M059J (cell line): ENCODE results near the gene AFDN. TPM values are rescaled to one million over a fixed set of nuclear protein-coding genes. Genes with fewer than 3 reads are reported as not detected.

Experiments used
- DNase-seq: peaks from one replicate; pipeline ENCODE4 v3.0.0-alpha.2; 2012; ENCODE audit warnings: low read depth
- total RNA-seq: library from RNA; depleted of rRNA; stranded (reverse); fragments of >200 nt; shearing (Covaris generic); gene quantifications from 2 replicates; pipeline ENCODE4 v1.2.3, GENCODE V29; 2014

The AFDN gene
- total RNA-seq, 1 experiment from 2014 or later: 32.3 TPM

- no peak for DNase-seq
Observed at GRCh38 chr6:167978607-167979006, 151.9 kb downstream of the AFDN start.

- DNase-seq: no peak
Observed at GRCh38 chr6:167979436-167980139, 152.9 kb downstream of the AFDN start.

GRCh38 chr6:167980911-167981580 is 154.3 kb downstream of the AFDN start:
- no peak for DNase-seq

DNA sequence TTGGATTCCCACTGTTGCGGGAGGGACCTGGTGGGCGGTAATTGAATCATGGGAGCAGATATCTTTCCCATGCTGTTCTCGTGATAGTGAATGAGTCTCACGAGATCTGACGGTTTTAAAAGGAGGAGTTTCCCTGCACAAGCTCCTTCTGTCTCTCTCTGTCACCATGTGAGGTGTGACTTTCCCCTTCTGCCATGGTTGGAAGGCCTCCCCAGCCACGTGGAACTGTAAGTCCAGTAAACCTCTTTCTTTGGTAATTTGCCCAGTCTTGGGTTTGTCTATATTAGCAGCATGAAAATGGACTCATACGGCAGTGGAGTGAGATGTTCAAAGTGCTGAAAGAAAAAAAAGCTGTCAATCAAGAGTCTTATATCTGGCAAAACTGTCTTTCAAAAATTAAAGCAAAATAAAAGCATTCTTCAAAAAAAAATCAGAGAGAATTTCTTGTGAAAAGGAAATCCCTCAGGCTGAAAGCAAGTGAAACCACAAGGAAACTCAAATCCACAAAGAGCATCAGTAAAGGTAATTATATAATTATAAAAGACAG is 155.3 kb downstream of the AFDN start:
- peak; percentile 15 for DNase-seq

DNA sequence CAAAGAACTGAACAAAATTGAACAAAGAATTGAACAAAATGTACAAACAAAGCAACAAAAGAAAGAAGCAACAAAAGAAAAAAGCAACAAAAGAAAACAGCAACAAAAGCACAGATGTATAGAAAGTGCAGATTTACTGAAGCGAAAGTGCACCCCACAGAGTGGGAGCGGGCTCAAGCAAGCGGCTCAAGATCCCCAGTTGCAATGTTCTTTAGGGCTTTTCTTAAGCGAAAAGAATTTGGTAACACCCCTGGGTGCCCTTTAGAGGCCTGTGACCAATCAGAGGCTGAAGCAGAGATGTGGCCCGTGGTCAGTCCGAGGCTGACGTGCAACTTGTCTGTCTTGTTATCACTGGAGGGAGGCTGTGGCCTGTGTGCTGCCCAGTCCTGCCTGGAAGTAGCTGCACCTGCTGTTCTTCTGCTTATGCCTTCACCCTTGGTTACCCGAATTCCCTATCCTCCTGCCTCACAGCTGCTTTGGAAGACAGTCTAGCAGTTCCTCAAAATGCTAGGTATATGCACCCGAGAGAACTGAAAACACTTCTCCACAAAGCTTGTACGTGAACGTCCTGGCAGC is 157.5 kb downstream of the AFDN start:
- DNase-seq: no peak

GRCh38 chr6:167984876-167985604 is 158.3 kb downstream of the AFDN start:
- DNase-seq: no peak

DNA sequence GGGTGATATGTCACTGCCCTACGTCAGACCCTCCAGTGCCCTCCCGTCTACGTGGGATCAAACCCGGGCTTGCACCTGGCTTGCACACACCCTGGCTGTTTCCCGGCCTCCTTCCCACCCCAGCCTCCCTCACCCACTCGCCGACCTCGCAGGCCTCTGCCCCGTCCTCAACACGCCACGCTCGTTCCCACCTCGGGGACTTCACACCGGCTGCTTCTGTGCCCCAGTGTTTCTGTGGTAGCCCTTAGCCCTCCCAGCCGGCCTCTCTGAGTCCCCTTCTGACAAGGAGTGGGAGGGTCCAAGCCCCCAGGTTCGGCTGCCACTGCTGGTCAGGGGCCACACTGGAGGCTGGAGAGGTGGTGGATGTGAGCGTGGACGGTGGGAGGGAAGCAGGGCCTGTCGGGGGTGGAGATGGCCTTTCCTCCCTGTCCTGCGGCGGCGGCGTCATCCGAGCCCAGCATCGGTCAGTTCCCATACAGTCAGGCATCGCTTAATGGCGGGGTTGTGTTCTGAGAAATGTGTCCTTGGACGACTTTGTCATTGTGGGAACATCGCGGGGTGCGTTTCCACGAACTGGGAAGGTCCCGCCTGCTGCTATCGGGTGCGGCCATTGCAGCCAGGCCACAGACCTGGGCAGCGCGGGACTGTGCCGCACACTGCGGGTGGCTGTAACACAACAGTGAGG is 159.3 kb downstream of the AFDN start:
- DNase-seq: no peak

- no peak for DNase-seq
Observed at GRCh38 chr6:167987396-167988153, 160.9 kb downstream of the AFDN start.

DNA sequence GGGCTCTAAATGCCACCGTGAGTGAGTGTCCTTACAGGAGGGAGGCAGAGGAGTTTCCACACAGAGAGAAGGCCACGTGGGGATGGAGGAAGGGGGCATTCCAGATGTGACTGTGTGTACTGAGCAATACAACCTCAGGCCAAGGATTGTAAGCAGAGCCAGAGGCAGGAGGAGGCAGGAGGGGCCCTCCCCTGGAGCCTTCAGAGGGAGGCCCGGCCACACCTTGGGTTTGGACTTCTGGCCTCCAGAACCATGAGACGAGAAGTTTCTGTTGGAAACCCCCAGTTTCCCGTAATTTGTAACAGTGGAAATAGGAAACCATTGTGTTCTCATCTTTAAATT is 161.4 kb downstream of the AFDN start:
- DNase-seq: no peak

DNA sequence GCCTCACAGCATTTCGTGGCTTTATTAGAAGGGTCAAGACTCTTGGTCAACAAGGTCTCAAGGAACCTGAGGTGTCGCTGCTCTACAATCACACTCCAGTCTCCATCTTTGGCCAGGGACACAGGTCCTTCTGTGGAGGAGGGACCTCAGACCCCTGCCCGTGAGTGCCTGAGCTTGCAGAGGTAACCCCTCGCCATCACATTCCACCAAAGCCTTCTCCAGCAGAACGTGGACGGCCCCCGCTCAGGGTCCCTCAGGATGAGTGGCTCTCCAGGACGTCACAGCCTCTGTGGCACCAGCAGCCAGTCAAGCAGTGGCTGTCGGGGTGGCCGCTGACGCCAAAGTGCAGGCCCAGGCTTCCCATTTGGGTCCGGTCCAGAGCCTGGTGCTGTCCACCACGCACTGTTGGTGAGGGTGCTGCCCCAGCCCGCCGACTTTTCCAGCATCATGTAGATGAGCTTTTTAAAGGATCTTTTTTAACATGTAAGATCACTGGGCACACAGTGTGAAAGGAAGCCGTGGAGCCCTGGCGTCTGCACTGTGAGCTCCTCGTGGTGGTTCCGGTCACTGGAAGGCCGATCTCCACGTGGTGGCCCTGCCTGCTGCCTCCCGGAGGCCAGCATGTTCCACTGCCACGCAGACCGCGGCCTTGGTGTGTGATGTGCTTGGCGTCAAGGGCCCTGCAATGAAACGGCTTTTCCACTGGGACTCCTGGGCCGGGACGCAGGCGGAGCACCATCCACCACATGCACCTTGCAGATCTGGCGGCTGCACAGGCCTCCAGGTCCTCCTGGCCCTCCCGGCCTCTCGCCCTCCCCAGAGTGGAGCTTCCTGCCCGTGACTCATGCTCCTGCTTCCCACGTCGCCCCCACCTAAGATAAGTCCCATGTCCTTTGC is 162.5 kb downstream of the AFDN start:
- no peak for DNase-seq

GRCh38 chr6:167990016-167990945 is 163.6 kb downstream of the AFDN start:
- DNase-seq: no peak

GRCh38 chr6:167993169-167993568 is 166.5 kb downstream of the AFDN start:
- DNase-seq: no peak

DNA sequence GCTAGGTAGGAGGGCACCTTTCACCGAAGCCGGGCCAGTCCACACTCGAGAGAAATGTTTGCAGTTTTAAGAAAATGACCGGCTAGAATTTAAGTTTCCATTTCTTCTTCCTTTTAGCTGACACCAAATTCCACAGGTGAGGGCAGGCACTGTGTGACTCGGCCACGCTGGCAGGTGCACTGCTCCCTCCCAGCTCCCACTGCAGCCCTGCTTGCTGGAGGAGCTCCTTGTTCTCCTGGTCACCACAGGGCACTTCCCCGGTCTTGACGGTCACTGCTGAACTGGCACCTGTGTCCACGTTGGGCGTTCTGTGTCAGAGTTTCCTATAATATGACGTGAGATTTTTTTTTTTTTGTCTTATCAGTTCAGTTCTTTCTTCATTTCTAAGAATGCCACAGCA is 167.1 kb downstream of the AFDN start:
- DNase-seq: no peak

DNA sequence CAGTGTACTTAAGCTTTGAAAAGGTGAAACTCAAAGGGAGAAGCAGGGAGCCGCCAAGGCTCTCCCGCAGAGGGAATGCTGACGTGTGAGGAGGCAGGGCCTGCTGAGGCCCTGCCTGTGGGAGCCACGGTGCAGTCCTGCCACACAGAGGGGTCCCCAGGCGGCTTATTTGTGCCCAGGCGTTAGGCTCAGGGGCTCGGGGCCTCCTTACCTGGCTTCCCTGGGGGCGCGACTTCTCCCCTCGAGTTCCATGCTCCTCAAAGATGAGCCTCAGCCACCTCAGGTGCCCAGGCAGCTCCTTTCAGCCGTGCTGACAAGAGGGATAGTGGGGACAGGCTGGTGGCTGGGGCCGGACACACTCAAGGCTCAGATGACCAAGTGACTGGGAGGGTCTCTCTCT is 168.6 kb downstream of the AFDN start:
- DNase-seq: no peak

GRCh38 chr6:167995731-167996151 is 169.0 kb downstream of the AFDN start:
- DNase-seq: no peak

- DNase-seq: no peak
Observed at GRCh38 chr6:167996424-167997199, 169.9 kb downstream of the AFDN start.

DNA sequence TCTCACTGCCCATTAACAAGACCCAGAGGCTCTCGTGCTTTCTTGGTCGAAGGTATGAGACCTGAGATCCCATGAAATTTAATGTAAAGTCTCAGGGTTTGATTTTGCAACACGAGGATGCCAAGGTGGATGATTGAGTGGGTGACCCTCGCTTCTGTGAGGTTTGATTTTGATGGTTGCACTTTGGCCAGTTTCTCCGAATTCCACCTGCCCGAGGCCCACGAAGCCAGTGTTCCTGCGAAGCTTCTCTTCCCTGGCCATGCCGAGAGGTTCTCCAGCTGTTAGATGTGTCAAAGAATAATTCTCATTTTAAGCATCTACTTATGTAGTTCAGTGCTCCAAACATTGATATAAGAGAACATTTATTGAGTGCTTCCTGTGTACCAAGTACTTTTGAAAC is 170.9 kb downstream of the AFDN start, which contains the start of gene KIF25:
Gene KIF25, plus strand, starts transcription at position 30 of the 400 bp plus-strand sequence. CDS start 31,915 bp downstream, outside the sequence.
- no peak for DNase-seq

GRCh38 chr6:167998215-167998614 is 171.5 kb downstream of the AFDN start:
- DNase-seq: no peak
